Limb (tissue), 2 donors: ENCODE results near the gene CPEB3.
"Not testable (repeated sequence)": the region's sequence is repeated elsewhere in the genome, so short reads cannot be mapped to it uniquely, and the experiment has no call there.

ENCODE experiments used
- DNase-seq, 2 donors: peaks; one replicate each; pipeline ENCODE4 v3.0.0-alpha.2; 2016; ENCODE audit errors: extremely low spot score in 2 of 2

CPEB3 gene

GRCh38 chr10:92142949-92143348 lies 147.9 kb downstream of the CPEB3 start:
- no peak for DNase-seq

GRCh38 chr10:92142512-92142911 lies 148.4 kb downstream of the CPEB3 start:
- DNase-seq: no peak

GRCh38 chr10:92141147-92141546 lies 149.7 kb downstream of the CPEB3 start:
- not testable (repeated sequence) for DNase-seq

DNA sequence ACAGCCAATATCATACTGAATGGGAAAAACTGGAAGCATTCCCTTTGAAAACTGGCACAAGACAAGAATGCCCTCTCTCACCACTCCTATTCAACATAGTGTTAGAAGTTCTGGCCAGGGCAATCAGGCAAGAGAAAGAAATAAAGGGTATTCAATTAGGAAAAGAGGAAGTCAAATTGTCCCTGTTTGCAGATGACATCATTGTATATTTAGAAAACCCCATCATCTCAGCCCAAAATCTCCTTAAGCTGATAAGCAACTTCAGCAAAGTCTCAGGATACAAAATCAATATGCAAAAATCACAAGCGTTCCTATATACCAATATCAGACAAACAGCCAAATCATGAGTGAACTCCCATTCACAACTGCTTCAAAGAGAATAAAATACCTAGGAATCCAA lies 156.8 kb downstream of the CPEB3 start:
- DNase-seq: not testable (repeated sequence)

DNA sequence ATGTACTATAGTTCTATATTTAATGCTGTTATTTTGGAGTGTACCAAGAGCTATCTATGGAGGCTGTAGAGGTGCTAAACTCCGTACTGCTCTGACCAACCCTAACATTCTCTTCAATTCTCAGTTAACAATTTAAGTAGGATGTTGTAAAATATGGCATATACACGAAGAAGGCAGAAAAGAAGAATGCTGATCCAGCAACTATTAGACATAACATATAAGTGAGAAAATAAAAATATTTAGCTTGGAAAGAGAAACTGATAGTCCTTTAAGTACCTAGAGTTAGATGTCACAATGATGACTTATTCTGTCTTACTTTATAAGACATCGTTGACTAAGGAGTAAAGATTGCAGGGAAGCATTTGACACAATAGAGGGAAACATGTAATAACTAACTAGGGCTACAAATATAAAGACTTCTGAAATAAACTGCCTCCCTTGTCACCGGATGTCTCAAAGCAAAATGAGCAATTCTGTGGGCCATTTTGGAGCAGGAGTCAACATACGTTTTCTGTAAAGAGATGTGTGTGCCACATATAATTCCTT lies 159.5 kb downstream of the CPEB3 start:
- no peak for DNase-seq

DNA sequence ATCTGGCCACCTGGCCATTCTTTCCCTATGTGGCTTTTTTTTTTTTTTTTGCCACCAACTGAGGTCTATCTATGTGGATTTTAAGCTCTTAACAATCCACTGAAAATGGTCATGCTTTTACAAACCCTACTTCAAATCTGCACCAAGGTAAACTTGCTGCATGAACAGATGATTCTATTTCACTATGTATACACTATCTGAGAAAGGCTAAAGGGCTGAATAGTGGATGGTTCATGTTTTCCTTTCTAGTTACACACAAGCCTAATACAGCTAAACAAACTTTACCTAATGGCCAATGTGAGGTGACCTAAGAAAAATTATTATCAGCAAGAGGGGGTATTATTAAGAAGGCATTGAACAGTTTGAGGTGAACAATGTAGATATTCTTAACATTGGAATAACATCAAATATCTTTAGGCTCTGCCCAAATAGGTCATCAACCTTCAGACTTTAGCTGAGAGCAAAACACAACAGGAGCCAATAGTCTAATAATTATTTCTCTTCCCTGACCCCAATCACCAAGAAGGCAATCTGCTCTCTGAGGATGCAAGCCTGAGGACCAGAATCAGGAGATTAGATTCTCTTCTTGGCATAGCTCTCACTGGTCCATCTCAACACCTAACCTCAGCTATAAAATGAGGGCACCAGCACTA lies 160.1 kb downstream of the CPEB3 start:
- no peak for DNase-seq

GRCh38 chr10:92126100-92126650 lies 164.7 kb downstream of the CPEB3 start:
- no peak for DNase-seq

- DNase-seq: peak in 1 of 2 donors; percentile 31
Observed at GRCh38 chr10:92125144-92125543, 165.7 kb downstream of the CPEB3 start.

GRCh38 chr10:92124616-92125143 lies 166.2 kb downstream of the CPEB3 start:
- peak; percentile 33 to 77 for DNase-seq

GRCh38 chr10:92124020-92124419 lies 166.9 kb downstream of the CPEB3 start:
- no peak for DNase-seq

DNA sequence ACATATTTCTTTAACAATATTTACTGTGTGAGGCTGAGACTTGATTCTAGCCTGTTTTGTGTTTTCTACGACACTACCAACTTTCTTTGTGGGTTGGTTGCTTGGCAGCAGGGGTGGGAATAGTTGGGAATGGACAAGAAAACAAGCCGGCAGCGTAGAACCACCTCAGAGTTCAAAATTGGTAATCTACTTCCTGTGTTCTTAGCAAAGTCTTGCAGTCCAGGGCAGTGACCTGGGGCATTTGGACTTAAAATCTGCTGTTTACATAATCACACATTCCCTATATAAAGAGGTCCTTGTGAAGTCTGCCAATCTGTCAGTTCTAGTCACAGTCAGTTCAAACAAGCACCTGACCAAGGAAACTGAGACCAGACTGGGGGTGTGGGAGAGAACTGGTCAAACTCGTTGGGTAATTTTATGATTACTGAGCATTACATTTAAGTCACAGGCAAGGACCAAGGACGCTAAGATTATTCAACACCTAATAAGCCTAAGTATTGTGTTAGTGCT lies 167.9 kb downstream of the CPEB3 start:
- DNase-seq: no peak

GRCh38 chr10:92121686-92122492 lies 169.0 kb downstream of the CPEB3 start:
- no peak for DNase-seq

- no peak for DNase-seq
Observed at GRCh38 chr10:92119340-92119739, 171.5 kb downstream of the CPEB3 start.

GRCh38 chr10:92114917-92115316 lies 176.0 kb downstream of the CPEB3 start:
- DNase-seq: not testable (repeated sequence)

- DNase-seq: no peak
Observed at GRCh38 chr10:92113911-92114600, 176.8 kb downstream of the CPEB3 start.

DNA sequence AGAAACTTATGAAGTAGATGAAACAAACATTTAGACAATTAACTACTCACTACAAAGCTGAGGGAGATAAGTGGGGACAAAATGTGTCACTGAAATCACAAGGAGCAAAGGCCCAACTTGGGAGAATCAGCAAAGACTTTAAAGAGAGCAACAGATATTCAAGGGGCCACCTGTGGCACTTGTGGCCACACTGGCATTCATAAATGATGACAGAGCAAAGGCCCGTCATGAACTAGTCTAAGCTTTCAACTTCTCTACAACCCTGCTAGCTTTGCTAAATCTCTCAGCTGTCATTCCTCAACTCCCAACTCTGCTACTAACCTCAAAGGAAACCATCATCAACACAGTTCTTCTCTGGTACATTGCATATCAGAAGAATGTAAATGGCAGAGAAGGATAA lies 178.4 kb downstream of the CPEB3 start:
- DNase-seq: no peak

- no peak for DNase-seq
Observed at GRCh38 chr10:92111336-92111939, 179.4 kb downstream of the CPEB3 start.

DNA sequence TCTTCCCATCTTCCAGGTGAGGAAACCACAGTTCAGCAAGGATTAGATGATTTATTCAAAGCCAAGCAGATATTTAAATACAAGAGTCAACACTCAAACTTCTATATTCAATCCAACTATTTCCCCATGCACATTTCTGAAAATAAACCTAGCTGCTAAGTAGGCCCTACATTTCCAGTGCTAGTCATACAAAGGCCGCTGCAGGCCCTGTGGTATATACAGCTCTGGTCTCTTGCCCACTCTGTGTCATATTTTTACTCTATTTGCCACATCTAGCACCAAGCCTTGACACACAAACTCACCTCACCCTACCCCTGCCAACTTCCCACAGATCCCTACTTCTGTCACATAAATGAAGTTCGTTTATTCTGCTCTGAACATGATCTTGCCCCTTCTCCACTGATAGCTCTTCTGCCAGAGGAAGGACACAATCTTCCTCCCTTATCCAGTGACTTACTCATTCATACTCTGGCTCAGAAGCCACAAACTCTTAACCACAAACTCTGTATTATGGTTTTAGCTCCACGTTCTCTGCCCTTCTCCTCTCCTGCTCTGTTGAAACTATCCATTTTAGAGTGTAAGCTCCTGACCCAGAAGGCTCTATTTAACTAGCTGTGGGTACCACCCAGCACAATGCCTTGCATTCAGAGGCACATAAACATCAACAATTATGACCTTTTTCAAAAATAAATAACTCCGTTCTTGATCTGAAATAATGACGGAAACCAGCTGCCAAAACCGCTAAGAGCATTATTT lies 180.7 kb downstream of the CPEB3 start:
- DNase-seq: no peak

DNA sequence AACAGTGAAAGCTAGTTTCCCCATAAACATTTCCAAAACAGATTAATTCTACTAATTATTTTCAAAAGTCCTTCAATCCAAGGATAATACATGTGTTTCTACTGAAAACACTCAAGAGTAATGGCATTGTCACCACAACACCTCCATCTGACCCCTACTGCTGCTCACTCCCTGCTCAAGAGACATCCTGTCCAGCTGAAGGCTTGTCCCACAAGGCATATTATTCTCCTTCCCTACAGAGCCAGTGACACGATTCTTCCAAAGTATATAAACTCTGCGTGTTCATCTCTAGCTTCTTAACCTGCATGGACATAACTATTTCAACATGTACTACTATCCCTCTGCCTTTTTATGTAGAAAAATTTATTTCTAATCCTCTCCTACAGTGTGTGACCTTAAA lies 182.1 kb downstream of the CPEB3 start:
- no peak for DNase-seq

GRCh38 chr10:92108120-92108519 lies 182.8 kb downstream of the CPEB3 start:
- no peak for DNase-seq
